NCI-H2196 (cell line): ENCODE data around the gene RHCG.
"Not testable (repeated sequence)": the region's sequence is repeated elsewhere in the genome, so short reads cannot be mapped to it uniquely, and the experiment has no call there.

ENCODE experiments used
- DNase-seq: peaks from one replicate; lab custom pipeline; 2025; ENCODE audit not compliant: unreplicated experiment; lab: John Stamatoyannopoulos, UW

RHCG gene

DNA sequence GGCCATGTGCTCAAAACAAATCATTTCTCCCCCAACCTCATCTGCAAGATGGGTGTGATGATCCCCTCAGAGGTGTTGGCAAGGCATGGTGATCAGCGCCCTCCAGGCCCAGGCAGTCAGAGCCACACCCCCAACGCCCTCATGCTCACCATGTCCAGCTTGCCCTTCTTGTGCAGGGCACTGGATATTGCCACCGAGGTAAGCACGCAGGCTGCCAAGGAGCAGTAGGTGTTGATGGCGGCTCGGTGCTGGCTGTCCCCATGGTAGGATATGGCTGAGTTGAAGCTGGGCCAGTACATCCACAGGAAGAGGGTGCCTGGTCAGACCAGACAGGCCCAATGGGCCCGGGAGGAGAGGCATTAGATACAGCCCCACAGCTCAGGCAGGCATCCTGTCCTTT, 17.2 kb downstream of the RHCG start:
- DNase-seq: no peak

DNA sequence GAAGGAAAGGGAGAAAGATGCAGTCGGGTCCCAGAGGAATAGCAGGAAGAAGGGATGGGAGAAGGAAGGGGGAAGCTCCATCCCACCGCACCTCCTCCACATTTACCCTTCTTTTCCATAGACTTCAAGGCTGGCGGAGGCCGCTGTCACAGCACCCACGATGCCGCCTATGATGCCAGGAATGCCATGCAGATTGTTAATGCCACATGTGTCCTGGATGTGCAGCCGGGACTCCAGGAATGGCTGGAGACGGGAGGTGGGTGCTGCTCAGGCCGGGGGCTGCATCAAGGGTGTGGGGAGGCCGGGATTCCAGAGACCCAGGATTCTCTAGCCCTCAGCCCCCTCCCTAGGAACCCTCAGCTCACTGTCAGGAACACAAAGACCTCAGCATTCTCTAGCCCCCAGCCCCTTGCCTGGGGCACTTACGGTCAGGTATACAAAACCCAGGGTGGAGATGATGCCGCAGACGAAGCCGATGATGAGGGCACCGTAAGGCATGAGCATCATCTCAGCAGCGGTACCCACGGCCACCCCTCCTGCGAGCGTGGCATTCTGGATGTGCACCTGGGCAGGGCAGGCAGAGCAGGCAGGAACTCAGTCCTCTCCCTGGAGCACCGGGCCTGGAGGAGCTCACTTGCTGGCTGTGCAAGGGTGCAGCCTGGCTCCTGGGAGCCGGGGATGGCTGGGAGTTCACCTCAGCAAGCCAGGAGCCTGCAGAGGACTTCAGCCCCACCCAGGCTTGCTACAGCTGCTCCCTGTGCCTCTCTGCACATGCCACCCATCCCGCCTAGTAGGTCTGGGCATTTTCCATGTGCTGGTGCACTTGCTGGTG, 18.8 kb downstream of the RHCG start:
- no peak for DNase-seq

DNA sequence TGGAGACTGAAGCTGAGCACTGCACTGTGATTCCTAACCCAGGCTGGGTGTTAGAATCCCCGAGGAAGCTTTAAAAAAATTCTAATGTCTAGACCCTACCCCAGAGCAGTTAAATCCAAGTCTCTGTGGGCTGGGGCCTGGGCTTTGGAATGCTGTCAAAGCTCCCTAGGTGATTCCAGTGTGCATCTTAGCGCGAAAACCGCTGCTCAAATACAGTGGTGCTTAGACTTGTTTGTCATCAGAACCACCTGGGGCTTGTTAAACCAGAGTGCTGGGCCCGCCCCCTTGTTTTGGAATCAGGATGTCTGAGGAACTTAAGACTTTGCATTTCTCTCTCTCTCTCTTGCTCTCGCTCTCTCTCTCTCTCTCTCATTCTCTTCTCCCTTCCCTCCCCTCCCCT, 20.7 kb downstream of the RHCG start:
- no peak for DNase-seq

DNA sequence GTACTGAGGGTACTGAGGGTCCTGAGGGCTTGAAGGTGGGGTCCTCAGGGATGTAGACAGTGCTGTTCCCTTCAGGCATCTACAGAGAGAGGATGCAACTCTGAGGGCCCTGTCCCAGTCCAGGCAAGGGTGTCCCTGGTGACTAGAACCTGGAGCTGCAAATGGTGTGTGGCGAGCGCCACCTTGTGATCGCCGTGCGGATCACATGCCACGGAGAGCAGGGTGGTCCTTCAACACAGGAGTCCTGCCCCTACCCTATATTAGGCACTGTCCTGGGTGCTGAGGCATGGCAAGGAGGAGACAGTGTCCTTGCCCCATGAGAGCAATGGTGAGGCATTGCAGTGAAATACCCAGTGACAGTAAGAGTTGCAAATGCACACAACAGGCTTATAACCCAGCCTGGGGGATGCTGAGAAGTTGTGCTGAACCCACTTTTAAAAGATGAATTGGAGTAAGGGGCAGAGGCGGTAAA, 23.6 kb downstream of the RHCG start:
- DNase-seq: peak; percentile 38

DNA sequence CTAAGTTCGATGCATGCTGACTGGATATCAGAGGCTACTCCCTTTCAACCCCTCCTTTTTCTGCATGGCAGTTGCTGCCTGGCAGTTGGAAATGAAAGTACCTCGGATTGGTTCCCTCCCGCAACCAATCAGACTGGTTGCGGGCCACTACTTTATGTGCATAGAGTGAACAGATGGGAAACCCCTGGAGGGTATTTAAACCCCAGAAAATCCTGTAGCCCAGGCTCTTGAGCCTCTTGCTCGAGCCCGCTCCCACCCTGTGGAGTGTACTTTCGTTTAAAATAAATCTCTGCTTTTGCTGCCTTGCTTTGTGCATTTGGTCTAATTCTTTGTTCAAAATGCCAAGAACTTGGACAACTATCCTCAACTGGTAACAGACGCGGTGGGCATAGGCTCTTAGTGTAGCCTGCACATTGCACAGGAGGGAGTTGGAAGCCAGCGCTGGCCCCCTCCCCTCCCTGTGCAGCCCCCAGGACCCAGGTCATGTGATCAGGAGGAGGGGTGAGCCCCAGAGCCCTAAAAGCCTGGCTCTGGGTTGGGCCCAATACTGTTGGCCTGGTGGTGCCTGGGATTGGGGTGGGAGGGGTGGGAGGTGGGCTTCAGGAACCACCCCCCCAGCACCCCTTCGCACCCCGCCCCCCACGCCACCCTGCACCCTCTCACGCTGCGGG, 26.8 kb downstream of the RHCG start:
- DNase-seq: no peak

DNA sequence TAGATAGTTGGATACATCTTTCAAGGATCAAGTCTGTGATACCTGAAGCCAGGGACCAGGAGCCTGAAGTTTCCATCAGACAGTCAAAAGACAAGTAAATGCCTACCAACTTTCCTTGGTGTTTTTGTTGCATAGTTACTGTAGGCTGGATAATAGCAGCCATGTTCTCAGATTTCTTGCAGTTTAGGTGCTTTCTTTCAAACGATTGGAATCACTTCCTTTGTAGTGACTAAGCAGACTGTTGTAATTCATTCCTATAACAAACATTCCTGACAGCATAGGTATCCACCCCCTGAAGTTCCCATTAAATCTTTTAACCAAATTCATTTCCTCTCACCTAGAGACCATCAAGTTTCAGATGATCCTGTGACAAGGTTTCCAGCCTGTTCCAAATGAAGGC, 27.6 kb downstream of the RHCG start:
- DNase-seq: not testable (repeated sequence)

DNA sequence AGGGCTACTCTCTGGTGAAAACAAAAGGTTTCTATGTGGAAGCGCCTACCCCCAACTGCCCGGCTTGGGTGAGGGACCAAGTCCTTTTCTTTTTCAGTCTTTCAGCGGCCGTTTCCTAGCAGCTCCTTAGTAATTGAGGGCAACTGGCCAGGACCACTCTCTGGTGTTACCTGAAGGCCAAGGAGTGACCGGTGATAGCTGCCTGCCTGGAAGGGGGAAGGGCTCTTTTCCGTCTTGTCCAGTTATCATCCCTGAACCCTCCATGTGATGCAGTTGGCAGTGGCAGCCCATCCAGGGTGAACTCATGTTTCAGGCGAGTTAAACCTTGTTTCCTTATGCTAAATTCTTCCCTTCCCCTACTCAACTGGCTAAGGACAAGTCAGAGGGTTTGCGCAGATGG, 33.3 kb downstream of the RHCG start:
- DNase-seq: no peak

DNA sequence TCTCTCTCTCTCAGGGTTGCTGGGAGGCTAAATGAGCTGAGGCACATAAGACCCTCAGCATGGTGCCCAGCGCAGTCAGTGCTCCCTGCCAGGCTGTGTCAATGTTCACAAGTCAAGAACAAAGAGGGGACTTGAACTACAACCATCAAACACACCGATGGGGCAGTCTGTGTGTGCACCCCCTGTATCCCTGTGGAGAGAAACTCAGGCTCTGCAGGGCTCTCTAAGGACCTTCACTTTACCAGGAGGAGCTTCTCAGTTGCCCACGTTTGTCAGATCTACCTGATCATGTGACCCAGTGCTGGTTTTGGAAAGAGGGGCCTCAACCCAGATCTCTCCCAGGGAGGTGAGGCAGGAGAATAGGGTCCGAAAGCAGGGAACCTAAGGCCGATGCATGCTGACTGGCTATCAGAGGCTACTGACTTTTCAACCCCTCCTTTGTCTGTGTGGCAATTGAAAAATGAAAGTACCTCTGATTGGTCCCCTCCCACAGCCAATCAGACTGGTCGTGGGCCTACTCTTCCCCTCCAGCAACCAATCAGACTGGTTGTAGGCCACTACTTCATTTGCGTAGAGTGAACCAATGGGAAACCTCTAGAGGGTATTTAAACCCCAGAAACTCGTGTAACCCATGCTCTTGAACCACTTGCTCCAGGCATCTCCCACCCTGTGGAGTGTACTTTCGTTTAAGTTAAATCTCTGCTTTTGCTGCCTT, 34.0 kb downstream of the RHCG start:
- DNase-seq: peak; percentile 7

DNA sequence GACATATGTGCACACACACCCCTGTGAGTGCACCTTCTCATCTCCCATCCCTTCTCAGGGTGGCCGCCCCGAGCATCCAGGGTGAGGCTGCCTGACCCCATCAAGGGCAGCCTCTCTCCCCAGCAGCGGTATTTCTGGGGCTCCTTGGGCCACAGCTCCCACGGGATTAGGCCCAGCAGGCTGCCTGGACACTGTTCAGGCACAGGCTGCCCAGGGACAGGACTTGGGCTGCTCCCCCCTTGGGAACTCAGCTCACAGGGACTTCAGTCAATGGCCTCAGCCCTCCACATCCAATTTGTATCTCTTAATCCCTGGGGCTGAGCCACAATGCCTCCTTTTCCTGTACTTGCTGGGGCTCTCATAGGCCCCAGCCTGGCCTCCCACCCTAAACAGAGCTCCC, 35.0 kb downstream of the RHCG start:
- DNase-seq: no peak

DNA sequence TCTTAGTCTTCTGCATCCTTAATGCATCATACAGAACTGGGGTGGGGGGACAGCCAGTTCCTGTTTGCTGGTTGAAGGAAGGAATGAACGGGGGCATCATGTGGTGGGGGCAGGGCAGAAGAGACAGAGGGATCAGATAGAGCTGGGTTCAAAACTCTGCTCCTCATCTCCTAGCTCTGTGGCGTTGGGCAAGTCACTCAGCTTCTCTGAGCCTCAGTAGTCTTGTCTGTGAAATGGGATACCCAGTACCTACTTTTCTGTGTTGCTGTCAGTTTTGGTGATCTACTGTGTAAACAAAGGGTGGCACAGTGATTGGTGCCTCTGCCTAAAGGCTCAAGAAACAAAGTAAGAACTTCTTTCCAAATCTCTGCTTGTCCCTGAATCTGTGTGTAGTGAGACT, 36.3 kb downstream of the RHCG start:
- DNase-seq: no peak

DNA sequence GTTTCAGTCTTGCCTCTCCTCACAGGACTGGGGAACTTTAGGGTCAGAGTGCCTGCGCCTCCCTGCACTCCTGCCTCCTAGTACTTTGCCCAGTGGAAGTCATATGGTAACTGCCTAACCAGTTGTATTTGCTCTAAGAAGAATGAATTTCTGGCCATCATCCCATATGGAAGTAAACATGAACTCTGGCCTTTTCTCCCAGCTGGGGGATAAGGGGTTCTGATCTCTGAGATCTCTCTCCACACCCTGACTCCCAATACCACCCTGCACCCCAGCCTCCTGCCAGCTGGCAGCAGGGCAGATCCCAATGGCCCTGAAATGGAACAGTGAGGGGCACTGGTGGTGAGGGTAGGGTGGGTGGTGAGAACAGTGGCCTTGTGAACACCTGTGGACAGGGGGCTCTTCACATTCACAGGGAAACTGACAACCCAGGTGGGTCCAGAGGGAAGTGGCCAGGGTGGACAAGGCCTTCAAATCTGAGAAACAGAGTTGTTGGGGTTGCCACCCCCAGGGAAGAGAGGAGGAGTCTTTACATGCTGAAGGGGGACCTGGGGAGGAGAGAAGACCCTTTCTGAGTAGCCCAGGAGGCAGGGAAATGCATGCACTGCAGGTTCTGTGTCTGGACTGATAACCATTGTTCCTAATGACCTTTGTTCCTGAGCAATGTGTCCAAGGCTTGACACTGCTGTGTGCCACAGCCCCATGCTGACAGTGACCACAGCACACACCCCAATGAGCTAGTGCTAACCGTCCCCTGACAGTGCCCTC, 36.9 kb downstream of the RHCG start:
- DNase-seq: no peak

DNA sequence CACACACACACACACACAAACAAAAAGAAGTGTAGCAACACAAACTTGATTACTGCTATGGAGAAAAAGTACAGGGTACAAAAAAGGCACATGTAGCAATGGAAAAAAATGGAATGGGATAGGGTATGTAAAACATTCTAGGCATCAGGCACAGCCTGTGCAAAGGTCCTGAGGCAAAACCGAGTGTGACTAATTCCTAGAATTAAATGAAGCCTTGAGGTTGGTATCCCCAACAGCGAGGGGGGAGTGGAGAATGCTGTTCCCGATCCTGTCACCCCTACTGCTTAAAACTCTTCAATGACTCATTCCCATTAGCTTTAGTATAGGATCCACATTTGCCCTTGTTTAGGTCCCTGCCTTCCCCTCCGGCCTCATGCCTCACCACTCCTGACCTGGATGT, 37.9 kb downstream of the RHCG start:
- no peak for DNase-seq

DNA sequence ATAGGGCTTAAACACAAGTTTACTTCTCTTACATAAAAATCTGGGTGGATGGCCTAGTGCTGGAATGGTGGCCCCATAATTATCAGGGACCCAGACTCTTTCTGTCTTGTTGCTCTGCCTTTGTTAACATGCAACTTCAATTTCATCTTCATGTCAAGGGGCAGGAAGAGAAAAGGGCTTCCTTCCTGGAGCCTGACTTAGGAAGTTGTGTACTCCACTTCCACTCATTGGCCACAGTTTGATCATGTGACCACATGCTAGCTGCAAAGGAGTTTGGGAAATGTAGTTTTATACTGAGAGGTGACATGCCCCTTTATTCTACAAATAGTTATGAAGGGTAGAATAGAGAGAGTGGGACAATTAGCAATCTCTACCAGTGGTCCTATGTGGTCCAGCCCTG, 39.3 kb downstream of the RHCG start:
- DNase-seq: peak; percentile 9

DNA sequence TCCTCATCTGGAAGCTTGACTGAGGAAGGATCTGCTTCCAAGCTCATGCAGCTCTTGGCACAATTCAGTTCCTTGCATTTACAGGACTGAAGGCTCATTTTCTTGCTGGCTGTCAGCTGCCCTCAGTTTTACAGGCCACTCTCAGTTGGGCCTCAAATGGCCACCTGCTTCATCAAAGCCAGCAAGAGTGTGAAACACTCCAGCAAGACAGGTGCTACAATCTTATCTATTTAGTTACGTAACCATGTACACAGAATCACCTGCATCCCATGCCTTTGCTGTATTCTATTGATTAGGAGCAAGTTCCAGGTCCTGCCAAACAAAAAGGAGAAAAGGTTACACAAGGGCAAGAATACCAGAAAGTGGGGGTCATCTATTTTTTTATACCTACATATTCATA, 40.8 kb downstream of the RHCG start:
- no peak for DNase-seq

DNA sequence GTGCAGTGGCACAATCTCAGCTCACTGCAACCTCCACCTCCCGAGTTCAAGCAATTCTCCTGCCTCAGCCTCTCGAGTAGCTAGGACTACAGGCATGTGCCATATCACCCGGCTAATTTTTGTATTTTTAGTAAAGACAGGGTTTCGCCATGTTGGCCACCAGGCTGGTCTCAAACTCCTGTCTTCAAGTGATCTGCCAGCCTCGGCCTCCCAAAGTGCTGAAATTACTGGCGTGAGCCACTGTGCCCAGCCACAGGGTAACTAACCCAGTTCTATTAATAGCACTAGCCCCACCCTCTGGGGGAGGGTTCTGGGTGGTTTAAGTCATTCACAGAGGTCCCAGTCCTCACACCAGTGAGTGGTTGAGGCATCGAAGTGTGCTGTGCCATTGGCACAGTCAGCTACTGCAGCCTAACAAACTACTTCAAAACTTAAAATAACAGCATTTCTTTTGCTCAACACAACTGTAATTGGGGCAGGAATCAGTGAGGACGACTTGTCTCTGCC, 44.0 kb downstream of the RHCG start:
- no peak for DNase-seq

DNA sequence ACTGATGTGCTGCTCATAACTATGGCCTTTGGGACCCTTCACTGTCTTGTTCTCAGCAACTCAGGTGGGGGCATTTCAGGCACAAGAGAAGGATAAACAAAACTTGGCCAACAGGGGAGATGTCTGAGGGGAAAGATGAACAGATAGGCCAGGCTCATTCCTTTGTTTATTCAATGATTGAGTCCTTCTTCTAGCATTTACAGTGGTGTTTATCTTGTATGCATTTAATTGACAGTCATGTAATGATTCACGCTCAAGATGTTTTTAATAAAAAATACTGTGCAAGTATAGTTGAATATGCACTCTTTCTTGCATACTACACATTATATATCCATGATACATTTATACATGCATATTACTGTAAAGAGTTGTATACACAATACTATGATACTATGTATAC, 44.5 kb downstream of the RHCG start:
- no peak for DNase-seq

DNA sequence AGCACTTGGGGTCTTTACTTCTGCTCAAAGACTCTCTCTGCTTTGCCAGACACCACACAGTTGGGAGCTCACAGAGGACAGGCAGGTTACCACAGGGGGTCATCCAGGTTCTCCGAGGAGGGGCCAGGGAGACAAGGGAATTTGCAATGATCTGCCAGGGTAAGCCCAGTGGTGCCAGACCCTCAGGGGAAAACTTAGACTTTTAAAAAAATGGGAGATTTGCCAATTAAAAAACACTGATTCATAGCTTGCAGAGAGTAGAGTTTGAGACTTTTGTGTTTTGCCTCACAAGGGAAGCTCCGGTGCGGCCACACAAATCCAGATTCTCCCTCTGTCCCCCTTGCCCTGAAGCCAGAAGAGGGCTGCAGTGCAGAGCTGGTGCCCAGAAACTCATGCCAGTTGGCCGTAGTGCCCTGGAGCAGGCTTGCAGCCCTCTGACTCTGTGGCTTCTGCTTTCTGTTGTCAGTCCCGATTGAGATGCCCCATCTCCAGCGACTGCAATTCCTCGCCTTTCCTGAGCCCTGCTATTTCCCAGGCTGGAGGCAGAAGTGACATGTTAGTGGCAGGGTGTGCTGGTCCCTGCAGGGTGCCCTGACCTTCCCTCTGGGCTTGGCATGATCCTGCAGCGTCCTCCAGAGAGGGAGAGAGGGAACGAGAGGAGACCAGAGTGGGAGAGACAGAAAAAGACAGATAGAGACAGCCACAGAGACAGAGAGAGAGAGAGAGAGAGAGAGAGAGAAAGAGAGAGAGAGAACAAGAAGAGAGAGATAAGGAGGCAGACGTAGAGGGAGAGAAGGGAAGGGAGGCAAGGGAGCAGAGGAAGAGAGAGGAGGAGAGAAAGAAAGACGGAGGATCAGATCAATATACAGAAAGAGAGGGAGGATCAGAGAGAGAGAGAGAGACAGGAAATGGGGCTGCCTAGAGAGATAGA, 46.0 kb downstream of the RHCG start:
- no peak for DNase-seq

DNA sequence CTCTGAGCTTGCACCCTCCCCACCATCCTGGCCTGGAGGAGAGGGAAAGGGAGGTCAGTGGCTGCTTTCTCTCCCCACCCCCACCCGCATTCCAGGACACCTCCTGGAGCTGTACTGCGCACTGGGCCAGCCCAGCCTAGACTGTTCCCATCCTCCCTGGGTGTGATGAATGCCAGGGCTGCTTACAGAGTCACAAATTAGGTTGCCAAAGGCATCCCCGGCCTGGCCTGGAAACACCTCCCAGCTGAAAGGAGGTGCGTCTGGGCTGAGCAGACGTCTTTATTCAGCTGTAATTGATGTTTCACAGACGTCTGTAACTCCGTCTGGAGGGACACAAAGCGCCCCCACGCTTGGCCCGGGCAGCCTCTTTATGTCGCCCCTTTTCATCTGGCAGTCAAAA, 47.6 kb downstream of the RHCG start:
- DNase-seq: no peak

DNA sequence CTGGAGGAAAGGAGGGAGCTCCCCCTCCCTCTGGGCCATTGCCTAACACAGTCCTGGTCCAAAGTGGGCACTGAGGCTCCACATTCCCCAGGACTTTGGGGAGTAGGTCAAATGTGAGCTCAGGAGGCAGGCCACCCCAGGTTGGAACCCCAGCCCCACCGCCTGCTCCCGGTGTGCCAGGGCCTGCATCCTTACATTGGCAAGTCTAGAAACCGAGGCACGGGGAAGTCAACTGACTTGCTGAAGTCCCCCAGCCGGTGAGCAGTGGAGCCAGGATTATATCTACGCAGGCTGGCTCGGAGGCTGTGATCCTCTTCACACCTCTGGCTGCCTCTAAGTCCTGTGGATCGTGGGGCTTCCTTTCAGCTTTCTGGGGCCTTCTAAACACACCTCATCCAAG, 48.7 kb downstream of the RHCG start:
- no peak for DNase-seq
